Left lobe of liver (tissue), 2 donors: ENCODE results near the gene PSTPIP2. TPM values are rescaled to one million over a fixed set of nuclear protein-coding genes. Genes with fewer than 3 reads are reported as not detected.
A peak's percentile ranks its signal among the peaks of the same experiment; 100 is the strongest.
"Not testable (repeated sequence)": the region's sequence is repeated elsewhere in the genome, so short reads cannot be mapped to it uniquely, and the experiment has no call there.

Experiments
- ATAC-seq: fragments of 200-7000 bp; cut with Tn5 transposase; one replicate; pipeline ENCODE4 v1.9.1; 2020; ENCODE audit warnings: mild to moderate bottlenecking, moderate library complexity
- DNase-seq: peaks from one replicate; pipeline ENCODE4 v3.0.0-alpha.2; 2020; ENCODE audit warnings: low spot score
- total RNA-seq: library from RNA; stranded (reverse); gene quantifications from one replicate; pipeline ENCODE4 v1.2.1, GENCODE V29; 2021
- donor health status: DM: no; HTN: no; CAD: no; lungs with moderate emphysema.
- donor health status: DM: no; HTN: yes; CAD: no.

Gene PSTPIP2
- total RNA-seq, 1 donor from 2014 or later: 3.9 TPM

GRCh38 chr18:45991788-45992187 is 80.3 kb downstream of the PSTPIP2 start:
- DNase-seq (no peak), ATAC-seq (no peak)

- DNase-seq: no peak
Measured at GRCh38 chr18:45984546-45985235, 87.4 kb downstream of the PSTPIP2 start.

GRCh38 chr18:45981821-45982220 is 90.2 kb downstream of the PSTPIP2 start:
- no peak for DNase-seq
- no peak for ATAC-seq

More at GRCh38 chr18:45984546-45985235, 87.4 kb downstream of the PSTPIP2 start:
- ATAC-seq: no peak

- no peak for ATAC-seq
Measured at GRCh38 chr18:45980229-45980628, 91.8 kb downstream of the PSTPIP2 start.

GRCh38 chr18:45978084-45978483 is 94.0 kb downstream of the PSTPIP2 start:
- ATAC-seq: no peak
- DNase-seq: no peak

More at GRCh38 chr18:45980229-45980628, 91.8 kb downstream of the PSTPIP2 start:
- DNase-seq: no peak

- DNase-seq: no peak
- no peak for ATAC-seq
Measured at GRCh38 chr18:45976974-45977373, 95.1 kb downstream of the PSTPIP2 start.

GRCh38 chr18:45976566-45976965 is 95.5 kb downstream of the PSTPIP2 start:
- no peak for DNase-seq

GRCh38 chr18:45974088-45974536 is 97.9 kb downstream of the PSTPIP2 start:
- ATAC-seq: peak; percentile 99

More at GRCh38 chr18:45976566-45976965, 95.5 kb downstream of the PSTPIP2 start:
- no peak for ATAC-seq

GRCh38 chr18:45967007-45967706 is 104.9 kb downstream of the PSTPIP2 start, which contains the start of gene EPG5:
Gene EPG5, minus strand, starts transcription at chr18:45967329. Its CDS starts 90 bp downstream, at chr18:45967239.
- ATAC-seq (peak; percentile 99), DNase-seq (peak; percentile 99)

More at GRCh38 chr18:45974088-45974536, 97.9 kb downstream of the PSTPIP2 start:
- no peak for DNase-seq

- DNase-seq, ATAC-seq: not testable (repeated sequence)
Measured at GRCh38 chr18:45964913-45965312, 107.1 kb downstream of the PSTPIP2 start.

- no peak for DNase-seq
- no peak for ATAC-seq
Measured at GRCh38 chr18:45962866-45963265, 109.2 kb downstream of the PSTPIP2 start.

- ATAC-seq (no peak), DNase-seq (no peak)
Measured at GRCh38 chr18:45962461-45962860, 109.6 kb downstream of the PSTPIP2 start.

- not testable (repeated sequence) for ATAC-seq, DNase-seq
Measured at GRCh38 chr18:45959484-45959883, 112.6 kb downstream of the PSTPIP2 start.

GRCh38 chr18:45958730-45959129 is 113.3 kb downstream of the PSTPIP2 start:
- ATAC-seq: no peak
- DNase-seq: no peak

GRCh38 chr18:45958027-45958426 is 114.0 kb downstream of the PSTPIP2 start:
- DNase-seq: no peak
- no peak for ATAC-seq

- DNase-seq (no peak), ATAC-seq (no peak)
Measured at GRCh38 chr18:45957100-45957499, 115.0 kb downstream of the PSTPIP2 start.

- no peak for DNase-seq
- ATAC-seq: no peak
Measured at GRCh38 chr18:45954070-45954934, 117.8 kb downstream of the PSTPIP2 start.

- DNase-seq: no peak
- no peak for ATAC-seq
Measured at GRCh38 chr18:45951016-45951714, 120.9 kb downstream of the PSTPIP2 start.

GRCh38 chr18:45945669-45946068 is 126.4 kb downstream of the PSTPIP2 start:
- ATAC-seq: no peak

GRCh38 chr18:45940724-45941123 is 131.3 kb downstream of the PSTPIP2 start:
- no peak for DNase-seq
- no peak for ATAC-seq

More at GRCh38 chr18:45945669-45946068, 126.4 kb downstream of the PSTPIP2 start:
- no peak for DNase-seq
